ENCODE data around the gene DCTN2.

DNA sequence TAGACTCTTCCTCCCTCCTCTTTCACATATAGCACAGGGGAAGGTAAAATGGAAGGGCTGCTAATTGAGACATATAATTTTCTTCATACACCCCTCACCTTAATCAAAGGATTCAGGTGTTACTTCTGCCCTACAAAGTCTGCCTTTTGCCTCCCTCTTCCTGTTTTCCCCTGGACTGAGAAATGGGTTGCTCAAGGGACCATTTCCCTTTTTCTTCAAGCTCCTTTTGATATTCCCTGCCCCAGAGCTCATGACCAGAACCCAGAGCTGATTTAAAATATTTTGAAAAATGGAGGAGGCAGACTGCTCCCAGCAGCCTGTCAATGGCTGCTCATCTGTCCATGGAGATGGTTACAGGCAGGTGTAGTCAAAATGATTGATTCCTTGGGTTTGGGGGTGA lies 37.7 kb upstream of the DCTN2 start:
- TF ChIP-seq, protein P1, sequence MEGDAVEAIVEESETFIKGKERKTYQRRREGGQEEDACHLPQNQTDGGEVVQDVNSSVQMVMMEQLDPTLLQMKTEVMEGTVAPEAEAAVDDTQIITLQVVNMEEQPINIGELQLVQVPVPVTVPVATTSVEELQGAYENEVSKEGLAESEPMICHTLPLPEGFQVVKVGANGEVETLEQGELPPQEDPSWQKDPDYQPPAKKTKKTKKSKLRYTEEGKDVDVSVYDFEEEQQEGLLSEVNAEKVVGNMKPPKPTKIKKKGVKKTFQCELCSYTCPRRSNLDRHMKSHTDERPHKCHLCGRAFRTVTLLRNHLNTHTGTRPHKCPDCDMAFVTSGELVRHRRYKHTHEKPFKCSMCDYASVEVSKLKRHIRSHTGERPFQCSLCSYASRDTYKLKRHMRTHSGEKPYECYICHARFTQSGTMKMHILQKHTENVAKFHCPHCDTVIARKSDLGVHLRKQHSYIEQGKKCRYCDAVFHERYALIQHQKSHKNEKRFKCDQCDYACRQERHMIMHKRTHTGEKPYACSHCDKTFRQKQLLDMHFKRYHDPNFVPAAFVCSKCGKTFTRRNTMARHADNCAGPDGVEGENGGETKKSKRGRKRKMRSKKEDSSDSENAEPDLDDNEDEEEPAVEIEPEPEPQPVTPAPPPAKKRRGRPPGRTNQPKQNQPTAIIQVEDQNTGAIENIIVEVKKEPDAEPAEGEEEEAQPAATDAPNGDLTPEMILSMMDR (optimal IDR thresholded peaks at IDR 0.05 in 1 of 3, IDR thresholded peaks at IDR 0.05 in 1 of 3, conservative IDR thresholded peaks at IDR 0.05 in 1 of 3; ENCODE audit: extremely low read depth in 1 of 3, insufficient read depth in 2 of 3, low read length in 3 of 3): no peak
- TF ChIP-seq EZH2 (IDR thresholded peaks at IDR 0.05; ENCODE audit: low read length): no peak
